Stimulated activated CD8-positive, alpha-beta memory T cell treated with anti-CD3 and anti-CD28 coated beads, Interleukin-15, amount 100 ng/mL, for 48 hours (primary cell): Measurements from ENCODE around the gene OR2B6.

ENCODE experiments used
- DNase-seq, 2 donors: peaks; one replicate each; pipeline ENCODE4 v3.0.0-alpha.2; 2020; ENCODE audit warnings: low read depth in 2 of 2

The OR2B6 gene

DNA sequence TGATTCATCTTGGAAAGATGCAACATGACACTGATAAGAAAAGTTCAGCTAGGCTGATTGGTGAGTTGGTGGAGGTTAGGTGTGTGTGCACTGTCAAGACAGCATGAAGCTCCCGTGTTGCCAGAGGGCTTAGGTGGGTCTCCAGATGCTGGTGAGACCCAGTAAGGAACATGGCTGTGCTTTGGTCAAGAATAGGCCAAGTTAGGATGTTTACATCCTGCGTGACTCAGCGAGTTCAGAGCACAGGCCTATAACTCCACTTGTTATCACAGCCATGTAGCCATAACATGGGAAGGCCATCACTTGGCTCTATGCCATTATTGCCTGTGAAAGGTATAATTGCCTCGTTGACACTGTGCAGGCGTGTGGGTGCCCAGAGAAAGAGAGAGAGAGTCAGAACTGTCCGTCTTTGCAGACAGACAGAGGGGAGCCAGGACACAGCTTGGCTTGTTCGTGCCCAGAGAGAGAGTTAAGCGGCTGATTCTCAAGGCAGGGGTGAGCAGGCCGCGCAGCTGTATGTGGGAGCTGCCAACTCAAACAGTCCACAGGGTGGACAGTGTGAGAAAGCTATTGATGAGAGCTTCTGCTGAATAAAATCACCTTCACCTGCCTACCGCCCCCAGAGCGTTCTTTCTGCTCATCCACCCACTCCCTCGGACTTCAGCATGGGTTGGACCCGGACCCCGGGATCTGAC is 43.5 kb downstream of the OR2B6 start:
- DNase-seq: no peak

DNA sequence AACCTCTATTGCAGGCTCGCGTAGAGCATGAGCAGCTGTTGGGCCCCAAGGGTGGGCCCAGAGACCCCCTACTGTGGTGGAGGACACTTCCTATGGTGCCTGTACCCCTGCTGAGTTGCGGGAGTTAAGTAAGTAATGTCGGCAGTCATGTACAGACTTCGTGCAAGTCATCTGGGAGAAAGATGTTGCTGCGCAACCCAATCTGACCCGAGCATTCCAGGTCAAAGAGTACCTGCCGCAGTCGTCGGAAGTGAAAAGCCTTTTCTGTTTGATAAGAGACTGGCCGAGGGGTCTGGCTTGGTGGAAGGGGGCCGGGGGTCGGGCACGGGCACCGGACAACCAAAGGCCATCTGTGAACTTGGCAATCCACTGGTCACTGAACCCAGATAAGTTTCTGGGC is 44.3 kb downstream of the OR2B6 start:
- no peak for DNase-seq

DNA sequence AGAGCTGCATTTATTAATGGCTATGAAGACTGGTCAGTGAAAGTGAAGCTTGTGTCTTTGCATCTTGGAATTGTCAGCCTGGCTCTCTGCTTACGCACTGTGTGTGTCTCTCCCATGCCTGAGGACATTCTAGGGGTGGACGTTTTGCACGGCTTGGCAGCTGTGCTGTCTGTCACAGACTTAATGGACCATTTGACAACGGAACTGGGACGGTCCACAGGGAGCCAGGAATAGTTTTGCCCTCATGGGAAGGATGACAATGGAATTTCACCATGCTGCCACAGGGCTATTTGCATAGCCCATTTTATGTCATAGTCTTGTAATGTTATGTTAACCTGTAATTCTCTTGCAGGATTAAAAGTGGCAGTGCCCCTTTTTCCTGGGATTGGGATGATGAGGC is 44.7 kb downstream of the OR2B6 start:
- DNase-seq: no peak

DNA sequence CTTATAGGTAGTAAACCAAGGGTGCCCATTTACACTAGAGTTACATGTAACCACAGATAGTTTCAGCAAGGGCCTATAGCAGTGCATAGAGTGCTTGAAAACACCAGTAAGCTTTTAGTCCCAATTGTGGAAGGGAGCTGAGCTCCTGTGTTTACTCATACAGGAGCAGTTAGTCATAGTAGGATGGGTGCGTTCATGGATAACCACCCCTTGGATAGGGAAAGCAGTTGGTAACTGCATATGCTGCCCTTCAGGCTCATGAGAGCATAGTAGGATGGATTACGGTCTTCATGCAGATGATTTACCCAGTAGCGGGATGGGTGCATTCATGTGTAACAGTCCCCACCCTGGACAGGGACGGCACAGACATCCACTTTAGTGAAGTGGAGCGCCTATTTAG is 45.1 kb downstream of the OR2B6 start:
- no peak for DNase-seq

DNA sequence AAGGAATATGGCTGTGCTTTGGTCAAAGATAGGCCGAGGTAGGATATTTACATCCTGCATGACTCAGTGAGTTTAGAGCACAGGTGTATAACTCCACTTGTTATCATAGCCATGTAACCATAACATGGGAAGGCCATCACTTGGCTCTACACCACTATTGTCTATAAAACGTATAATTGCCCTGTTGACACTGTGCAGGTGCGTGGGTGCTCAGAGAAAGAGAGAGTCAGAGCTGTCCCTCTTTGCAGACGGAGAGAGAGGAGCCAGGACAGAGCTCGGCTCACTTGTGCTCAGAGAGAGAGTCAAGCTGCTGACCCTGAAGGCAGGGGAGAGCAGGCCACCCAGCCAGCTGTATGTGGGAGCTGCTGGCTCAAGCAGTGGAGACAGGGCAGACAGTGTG is 46.0 kb downstream of the OR2B6 start:
- DNase-seq: no peak

DNA sequence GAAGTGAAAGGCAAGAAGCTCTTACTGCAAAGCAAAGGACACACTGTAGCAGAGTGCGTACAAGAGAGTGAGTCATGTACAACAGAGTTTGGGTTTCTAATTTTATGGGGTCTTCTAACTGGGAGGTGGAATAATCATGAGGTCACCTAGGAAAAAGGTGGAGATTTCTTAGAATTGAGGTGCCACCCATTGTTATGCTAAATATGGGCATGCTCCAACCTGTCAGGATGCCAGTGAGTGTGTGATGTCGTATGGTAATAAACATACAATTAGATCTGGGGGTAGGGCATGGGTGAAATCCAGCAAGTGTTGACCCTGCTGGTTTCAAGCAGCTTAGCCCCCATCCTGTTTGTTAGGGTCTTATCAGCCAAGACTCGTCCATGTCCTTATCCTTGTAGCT is 46.6 kb downstream of the OR2B6 start:
- no peak for DNase-seq

DNA sequence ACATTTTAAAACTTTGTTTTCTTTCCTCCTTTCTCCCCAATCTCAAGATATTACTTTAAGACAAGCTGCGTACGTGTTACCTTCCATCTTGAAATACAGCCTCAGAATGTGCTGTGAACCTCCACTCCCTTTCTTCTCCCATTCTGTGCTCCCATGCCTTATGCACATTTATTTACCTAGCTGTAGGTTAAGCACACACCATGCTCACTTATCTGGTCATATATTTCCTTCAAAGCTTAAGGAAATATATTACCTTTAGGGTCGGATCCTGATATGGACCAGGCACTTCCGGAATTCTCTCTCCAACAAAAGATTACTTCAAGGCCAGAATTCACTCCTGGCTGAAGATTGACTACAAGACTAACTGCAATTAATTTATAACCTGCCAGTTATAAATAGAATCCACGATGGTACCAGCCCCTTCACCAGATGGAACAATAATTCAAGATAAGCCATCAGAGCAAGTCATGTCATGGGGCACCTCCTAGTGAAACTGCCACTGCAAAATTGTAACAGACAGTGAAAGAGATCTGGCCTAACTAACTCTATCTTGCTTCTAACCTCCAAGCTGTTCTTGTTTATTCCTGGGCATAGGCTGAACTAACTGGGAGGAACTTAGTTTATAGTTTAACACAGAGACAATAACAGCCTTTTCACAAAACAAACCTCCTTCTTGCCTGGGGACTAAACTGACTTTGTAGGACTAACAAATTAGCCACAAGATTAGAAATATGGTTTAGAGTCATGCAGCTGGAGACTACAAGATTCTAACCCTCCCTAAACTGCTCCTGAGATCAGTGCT is 47.5 kb downstream of the OR2B6 start:
- DNase-seq: no peak

DNA sequence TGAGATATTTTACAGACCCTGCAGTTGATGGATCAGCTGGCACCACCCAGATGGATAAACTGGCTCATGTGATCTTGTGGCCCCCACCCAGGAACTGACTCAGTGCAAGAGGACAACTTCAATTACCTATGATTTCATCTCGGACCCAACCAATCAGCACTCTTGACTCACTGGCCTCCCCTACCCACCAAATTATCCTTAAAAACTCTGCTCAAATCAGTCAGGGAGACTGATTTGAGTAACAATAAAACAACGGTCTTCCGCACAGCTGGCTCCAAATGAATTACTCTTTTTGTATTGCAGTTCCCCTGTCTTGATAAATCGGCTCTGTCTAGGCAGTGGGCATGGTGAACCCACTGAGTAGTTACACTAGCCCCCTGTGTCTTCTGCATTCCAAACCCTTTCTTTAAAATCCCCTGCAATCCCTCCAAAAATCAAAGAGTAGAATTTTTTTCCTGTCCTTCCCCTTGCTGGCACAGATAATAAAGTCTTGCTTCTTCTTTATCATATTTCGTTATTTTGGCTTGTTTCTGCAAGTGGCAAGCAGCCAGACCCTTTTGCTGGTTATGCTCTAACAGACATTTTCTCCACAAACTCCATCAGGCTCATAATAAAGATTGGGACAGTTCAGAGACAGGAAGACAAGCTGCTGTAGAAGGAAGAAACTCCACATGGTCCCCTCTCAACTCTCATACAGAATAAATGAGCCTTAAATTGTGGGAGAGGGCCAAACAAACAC is 48.3 kb downstream of the OR2B6 start:
- no peak for DNase-seq

DNA sequence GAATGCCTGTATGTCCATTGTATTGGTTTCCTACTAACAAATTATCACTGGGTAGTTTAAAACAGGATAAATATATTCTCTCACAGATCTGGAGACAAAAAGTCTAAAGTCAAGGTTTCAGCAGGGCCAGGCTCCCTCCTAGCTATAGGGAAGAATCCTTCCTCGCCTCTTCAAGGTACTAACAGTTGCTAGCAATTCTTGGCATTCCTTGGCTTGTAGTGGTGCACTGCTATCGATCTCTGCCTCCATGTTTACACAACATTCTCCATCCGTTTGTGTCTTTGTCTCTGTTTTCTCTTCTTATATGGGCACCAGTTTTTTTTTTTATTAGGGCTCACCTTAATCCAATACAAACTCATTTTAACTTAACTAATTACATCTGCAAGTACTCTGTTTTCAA is 48.9 kb downstream of the OR2B6 start:
- DNase-seq: no peak
